ENCODE measurements around the gene SYS1.

The SYS1 gene

GRCh38 chr20:45362804-45363610 is at the start of gene SYS1:
SYS1 (plus strand) TSS chr20:45363156; CDS start chr20:45363532, 376 bp downstream.
- ATAC-seq = peak; percentile 93
- TF ChIP-seq ZFP3 (CRISPR knock-in tag; IDR thresholded peaks at IDR 0.05) = peak; percentile 88
- TF ChIP-seq, protein P1, sequence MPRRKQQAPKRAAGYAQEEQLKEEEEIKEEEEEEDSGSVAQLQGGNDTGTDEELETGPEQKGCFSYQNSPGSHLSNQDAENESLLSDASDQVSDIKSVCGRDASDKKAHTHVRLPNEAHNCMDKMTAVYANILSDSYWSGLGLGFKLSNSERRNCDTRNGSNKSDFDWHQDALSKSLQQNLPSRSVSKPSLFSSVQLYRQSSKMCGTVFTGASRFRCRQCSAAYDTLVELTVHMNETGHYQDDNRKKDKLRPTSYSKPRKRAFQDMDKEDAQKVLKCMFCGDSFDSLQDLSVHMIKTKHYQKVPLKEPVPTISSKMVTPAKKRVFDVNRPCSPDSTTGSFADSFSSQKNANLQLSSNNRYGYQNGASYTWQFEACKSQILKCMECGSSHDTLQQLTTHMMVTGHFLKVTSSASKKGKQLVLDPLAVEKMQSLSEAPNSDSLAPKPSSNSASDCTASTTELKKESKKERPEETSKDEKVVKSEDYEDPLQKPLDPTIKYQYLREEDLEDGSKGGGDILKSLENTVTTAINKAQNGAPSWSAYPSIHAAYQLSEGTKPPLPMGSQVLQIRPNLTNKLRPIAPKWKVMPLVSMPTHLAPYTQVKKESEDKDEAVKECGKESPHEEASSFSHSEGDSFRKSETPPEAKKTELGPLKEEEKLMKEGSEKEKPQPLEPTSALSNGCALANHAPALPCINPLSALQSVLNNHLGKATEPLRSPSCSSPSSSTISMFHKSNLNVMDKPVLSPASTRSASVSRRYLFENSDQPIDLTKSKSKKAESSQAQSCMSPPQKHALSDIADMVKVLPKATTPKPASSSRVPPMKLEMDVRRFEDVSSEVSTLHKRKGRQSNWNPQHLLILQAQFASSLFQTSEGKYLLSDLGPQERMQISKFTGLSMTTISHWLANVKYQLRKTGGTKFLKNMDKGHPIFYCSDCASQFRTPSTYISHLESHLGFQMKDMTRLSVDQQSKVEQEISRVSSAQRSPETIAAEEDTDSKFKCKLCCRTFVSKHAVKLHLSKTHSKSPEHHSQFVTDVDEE (CRISPR knock-in tag; IDR thresholded peaks at IDR 0.05) = no peak

DNA sequence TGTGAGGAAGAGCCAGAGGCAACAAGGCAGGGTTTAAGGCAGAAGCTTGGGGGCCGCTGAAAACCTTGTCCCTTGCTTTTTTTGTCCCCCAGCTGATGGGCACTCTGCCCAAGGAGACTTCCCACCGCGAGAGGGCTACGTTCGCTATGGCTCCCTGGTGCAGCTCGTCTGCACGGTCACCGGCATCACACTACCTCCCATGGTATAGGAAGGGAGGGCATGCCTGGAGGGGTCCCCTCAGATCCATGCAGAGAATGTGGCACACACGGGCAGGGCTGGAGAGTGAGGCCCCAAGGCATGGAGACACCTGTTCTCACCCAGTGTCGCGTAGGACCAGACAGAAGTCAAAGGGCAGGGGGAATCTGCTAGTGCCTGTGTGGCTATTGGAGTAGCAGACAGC is 49.0 kb upstream of the SYS1 start:
- TF ChIP-seq ZNF70 (CRISPR knock-in tag; IDR thresholded peaks at IDR 0.05) = no peak
- no peak for TF ChIP-seq ESRRG (CRISPR knock-in tag; IDR thresholded peaks at IDR 0.05)
- TF ChIP-seq OSR1 (CRISPR knock-in tag; IDR thresholded peaks at IDR 0.05) = no peak
- TF ChIP-seq RARB (CRISPR knock-in tag; IDR thresholded peaks at IDR 0.05) = no peak
- no peak for TF ChIP-seq SNAI2 (CRISPR knock-in tag; IDR thresholded peaks at IDR 0.05)
- TF ChIP-seq ZFP3 (CRISPR knock-in tag; IDR thresholded peaks at IDR 0.05) = no peak
- no peak for TF ChIP-seq ARNTL (CRISPR knock-in tag; IDR thresholded peaks at IDR 0.05; ENCODE audit: borderline replicate concordance, low read depth)
- no peak for TF ChIP-seq CSDC2 (CRISPR knock-in tag; IDR thresholded peaks at IDR 0.05)
- TF ChIP-seq, protein P2, sequence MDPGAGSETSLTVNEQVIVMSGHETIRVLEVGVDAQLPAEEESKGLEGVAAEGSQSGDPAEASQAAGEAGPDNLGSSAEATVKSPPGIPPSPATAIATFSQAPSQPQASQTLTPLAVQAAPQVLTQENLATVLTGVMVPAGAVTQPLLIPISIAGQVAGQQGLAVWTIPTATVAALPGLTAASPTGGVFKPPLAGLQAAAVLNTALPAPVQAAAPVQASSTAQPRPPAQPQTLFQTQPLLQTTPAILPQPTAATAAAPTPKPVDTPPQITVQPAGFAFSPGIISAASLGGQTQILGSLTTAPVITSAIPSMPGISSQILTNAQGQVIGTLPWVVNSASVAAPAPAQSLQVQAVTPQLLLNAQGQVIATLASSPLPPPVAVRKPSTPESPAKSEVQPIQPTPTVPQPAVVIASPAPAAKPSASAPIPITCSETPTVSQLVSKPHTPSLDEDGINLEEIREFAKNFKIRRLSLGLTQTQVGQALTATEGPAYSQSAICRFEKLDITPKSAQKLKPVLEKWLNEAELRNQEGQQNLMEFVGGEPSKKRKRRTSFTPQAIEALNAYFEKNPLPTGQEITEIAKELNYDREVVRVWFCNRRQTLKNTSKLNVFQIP (CRISPR knock-in tag; IDR thresholded peaks at IDR 0.05; ENCODE audit: borderline replicate concordance, low read depth) = no peak
- TF ChIP-seq ZNF565 (CRISPR knock-in tag; conservative IDR thresholded peaks at IDR 0.05; ENCODE audit: low read depth) = no peak
- no peak for TF ChIP-seq PATZ1 (CRISPR knock-in tag; IDR thresholded peaks at IDR 0.05; ENCODE audit: borderline replicate concordance)
- ATAC-seq = no peak

DNA sequence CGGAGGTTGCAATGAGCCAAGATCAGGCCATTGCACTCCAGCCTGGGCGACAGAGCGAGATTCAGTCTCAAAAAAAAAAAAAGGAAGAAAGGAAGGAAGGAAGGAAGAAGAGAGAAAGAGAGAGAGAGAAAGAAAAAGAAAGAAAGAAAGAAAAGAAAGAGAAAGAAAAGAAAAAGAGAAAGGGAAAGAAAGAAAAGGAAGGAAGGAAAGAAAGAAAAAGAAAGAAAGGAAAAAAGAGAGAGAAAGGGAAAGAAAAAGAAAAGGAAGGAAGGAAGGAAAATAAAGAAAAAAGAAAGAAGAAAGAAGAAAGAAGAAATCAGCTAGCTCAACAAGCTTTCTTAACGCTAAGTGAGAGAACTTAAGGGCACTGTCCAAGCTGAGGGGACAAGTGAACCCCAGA is 47.3 kb upstream of the SYS1 start:
- no peak for ATAC-seq

More for the DNA sequence above, 47.3 kb upstream of the SYS1 start:
- no peak for TF ChIP-seq TOX (CRISPR knock-in tag; IDR thresholded peaks at IDR 0.05; ENCODE audit: borderline replicate concordance)
- TF ChIP-seq SNAI2 (CRISPR knock-in tag; IDR thresholded peaks at IDR 0.05) = no peak
- TF ChIP-seq ZC3H10 (CRISPR knock-in tag; IDR thresholded peaks at IDR 0.05) = no peak
- TF ChIP-seq ZFP3 (CRISPR knock-in tag; IDR thresholded peaks at IDR 0.05) = no peak
- TF ChIP-seq, protein P3, sequence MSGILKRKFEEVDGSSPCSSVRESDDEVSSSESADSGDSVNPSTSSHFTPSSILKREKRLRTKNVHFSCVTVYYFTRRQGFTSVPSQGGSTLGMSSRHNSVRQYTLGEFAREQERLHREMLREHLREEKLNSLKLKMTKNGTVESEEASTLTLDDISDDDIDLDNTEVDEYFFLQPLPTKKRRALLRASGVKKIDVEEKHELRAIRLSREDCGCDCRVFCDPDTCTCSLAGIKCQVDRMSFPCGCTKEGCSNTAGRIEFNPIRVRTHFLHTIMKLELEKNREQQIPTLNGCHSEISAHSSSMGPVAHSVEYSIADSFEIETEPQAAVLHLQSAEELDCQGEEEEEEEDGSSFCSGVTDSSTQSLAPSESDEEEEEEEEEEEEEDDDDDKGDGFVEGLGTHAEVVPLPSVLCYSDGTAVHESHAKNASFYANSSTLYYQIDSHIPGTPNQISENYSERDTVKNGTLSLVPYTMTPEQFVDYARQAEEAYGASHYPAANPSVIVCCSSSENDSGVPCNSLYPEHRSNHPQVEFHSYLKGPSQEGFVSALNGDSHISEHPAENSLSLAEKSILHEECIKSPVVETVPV (CRISPR knock-in tag; IDR thresholded peaks at IDR 0.05) = no peak
- no peak for TF ChIP-seq PPARA (CRISPR knock-in tag; IDR thresholded peaks at IDR 0.05; ENCODE audit: borderline replicate concordance)
- no peak for TF ChIP-seq PATZ1 (CRISPR knock-in tag; IDR thresholded peaks at IDR 0.05; ENCODE audit: borderline replicate concordance)
- TF ChIP-seq ISL1 (CRISPR knock-in tag; IDR thresholded peaks at IDR 0.05) = no peak
- no peak for TF ChIP-seq OSR1 (CRISPR knock-in tag; IDR thresholded peaks at IDR 0.05)
- no peak for TF ChIP-seq BACH2 (CRISPR knock-in tag; IDR thresholded peaks at IDR 0.05; ENCODE audit: borderline replicate concordance)
- TF ChIP-seq ZNF70 (CRISPR knock-in tag; IDR thresholded peaks at IDR 0.05) = no peak
- TF ChIP-seq ZNF565 (CRISPR knock-in tag; conservative IDR thresholded peaks at IDR 0.05; ENCODE audit: low read depth) = no peak
- TF ChIP-seq TCF4 (CRISPR knock-in tag; IDR thresholded peaks at IDR 0.05; ENCODE audit: borderline replicate concordance) = no peak
- TF ChIP-seq ESRRG (CRISPR knock-in tag; IDR thresholded peaks at IDR 0.05) = no peak
- TF ChIP-seq, protein P2 (CRISPR knock-in tag; IDR thresholded peaks at IDR 0.05; ENCODE audit: borderline replicate concordance, low read depth) = no peak
- TF ChIP-seq ARNTL (CRISPR knock-in tag; IDR thresholded peaks at IDR 0.05; ENCODE audit: borderline replicate concordance, low read depth) = no peak
- no peak for TF ChIP-seq RARB (CRISPR knock-in tag; IDR thresholded peaks at IDR 0.05)
- no peak for TF ChIP-seq ZNF8 (CRISPR knock-in tag; IDR thresholded peaks at IDR 0.05)
- TF ChIP-seq GLIS3 (CRISPR knock-in tag; IDR thresholded peaks at IDR 0.05) = no peak

Measured in SK-N-SH treated with all-trans-retinoic acid at 6 μM for 48 hours (cell line).